T47D (cell line): ENCODE data around the gene C16orf86.

Experiments used
- DNase-seq, 2 experiments: peaks; one replicate each; pipeline versions ENCODE4 v3.0.0 to v3.0.0-alpha.2; 2011 to 2012; ENCODE audit warnings: low read depth in 1 of 2, low spot score in 1 of 2
- JUND ChIP-seq: IDR thresholded peaks from 2 replicates; pipeline ENCODE4 v1.6.1; 2012; ENCODE audit warnings: low read depth
- in situ Hi-C: cut with HindIII; loops from 2 replicates; pipeline ENCODE4 v1.10.0; 2016; ENCODE audit warnings: low sequenced_read_pairs, low pct_unique_long_range_greater_than_20kb

The C16orf86 gene

DNA sequence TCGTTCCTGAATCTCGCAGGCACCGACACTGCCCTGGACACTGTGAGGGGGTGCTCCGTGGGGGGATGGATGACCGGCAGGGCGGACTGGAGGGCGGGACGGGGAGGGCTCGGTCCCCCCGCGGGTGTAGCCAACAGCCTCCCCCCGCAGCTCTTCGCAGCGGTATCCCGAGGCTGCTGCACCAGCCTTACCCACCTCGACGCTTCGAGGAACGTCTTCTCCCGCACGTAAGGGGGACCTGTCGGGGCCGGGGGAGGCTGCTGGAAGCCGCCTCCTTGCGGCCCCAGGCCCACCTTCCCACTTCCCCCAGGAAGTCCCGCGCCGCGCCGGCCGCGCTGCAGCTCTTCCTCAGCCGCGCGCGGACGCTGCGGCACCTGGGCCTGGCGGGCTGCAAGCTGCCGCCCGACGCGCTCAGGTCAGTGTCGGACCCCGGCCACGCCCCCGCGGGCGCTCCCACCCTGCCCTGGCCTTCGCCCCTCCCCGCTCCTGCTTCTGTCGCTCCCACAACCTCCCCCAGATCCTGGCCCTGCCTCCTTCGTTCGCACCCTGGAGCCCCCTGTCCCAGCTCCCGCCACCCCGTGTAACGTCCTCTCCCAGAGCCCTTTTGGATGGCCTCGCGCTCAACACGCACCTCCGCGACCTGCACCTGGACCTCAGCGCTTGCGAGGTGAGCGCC, 18.4 kb upstream of the C16orf86 start:
- no peak for TF ChIP-seq JUND
- no peak for DNase-seq
- in situ Hi-C loops, result no loop called here

DNA sequence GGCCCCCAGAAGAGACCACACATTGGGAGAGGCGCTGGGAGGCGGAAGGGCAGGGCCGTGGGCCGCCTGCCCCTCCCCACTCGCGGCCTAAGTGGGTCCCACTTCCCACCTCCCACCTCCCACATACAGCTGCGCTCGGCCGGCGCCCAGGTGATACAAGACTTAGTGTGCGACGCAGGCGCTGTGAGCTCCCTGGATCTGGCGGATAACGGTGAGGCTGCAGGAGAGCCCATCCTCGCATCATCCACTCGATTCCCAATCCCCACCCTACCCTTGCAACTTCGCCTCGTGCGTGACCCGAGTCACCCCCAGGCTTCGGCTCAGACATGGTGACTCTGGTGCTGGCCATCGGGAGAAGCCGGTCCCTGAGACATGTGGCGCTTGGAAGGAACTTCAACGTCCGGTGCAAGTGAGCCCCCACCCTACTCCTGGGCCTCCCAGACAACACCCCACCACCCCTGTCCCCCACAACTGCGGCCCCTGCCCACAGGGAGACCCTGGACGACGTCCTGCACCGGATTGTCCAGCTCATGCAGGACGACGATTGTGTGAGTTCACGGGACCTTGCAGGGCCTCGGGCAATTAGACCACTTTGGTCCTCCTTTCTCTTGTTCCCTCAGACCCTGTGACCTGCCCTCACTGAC, 17.7 kb upstream of the C16orf86 start:
- in situ Hi-C loops, result no loop called here

DNA sequence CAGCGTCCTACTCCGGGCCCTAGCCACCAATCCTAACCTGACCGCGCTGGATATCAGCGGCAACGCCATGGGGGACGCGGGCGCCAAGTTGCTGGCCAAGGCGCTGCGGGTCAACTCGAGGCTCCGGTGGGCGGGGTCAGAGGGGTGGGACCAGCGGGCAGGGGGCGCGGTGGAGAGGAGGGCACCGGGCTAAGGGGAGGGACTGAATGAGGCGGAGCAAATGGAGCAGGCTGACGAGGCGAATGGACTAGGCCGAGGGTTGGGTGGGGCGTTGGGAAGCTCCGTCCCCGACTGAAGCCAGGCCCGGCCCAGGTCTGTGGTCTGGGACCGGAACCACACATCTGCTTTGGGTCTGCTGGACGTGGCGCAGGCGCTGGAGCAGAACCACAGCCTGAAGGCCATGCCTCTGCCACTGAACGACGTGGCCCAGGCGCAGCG, 17.1 kb upstream of the C16orf86 start:
- TF ChIP-seq JUND, result no peak
- DNase-seq, result no peak
- in situ Hi-C loops, result no loop called here

More for the DNA sequence above, 17.7 kb upstream of the C16orf86 start:
- TF ChIP-seq JUND, result no peak
- no peak for DNase-seq

DNA sequence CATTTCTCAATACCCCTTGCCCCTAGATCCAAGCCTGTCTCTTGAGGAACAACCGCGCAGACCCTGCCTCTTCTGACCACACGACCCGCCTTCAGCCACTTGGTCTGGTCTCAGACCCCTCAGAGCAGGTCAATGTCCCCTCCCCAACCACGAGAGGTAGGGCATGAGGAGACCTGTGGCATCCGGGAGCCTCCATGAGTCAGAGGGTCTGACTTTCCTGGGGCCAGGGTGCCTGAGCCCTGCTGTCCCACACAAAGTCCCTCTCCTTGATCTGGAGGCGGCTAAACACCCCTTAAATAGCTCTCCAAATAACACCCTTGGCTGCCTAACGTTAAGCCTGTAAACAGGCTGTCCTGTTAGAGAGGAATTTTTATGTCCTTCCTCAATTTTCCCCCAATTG, 16.6 kb upstream of the C16orf86 start:
- in situ Hi-C loops, result no loop called here
- TF ChIP-seq JUND, result no peak
- no peak for DNase-seq

GRCh38 chr16:67651039-67651438, 15.6 kb upstream of the C16orf86 start:
- in situ Hi-C loops, result no loop called here
- TF ChIP-seq JUND, result no peak
- DNase-seq, result no peak

- in situ Hi-C loops, result no loop called here
- DNase-seq, result no peak
- TF ChIP-seq JUND, result no peak
These were observed 14.8 kb upstream of the C16orf86 start for GRCh38 chr16:67651847-67652246.

DNA sequence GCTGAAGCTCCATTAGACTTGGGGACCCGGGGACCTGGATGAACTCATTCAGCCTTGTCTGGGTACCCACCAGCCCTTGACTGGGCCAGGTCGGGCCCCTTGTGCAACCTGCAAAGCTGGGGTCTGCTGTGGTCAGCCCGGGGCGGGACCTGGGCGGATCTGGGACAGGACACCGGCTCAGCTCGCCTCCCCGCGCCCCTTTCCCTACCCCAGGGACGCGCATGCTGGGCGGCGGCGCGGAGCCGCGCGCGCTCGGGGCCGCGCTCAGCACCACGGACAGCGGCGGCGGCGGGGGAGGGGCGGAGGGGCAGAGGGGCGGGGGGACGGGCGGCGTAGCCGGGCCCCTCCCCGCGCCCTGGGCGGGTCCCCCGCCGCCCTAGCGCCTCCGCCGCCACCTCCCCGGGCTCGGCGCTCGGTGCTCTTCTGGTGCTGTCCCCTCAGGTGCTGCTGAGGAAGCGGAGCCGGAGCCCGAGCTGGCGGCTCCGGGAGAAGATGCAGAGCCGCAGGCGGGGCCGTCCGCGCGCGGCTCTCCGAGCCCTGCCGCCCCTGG, 14.0 kb upstream of the C16orf86 start:
- peak; percentile 81 to 92 for DNase-seq
- in situ Hi-C loops, result no loop called here
- TF ChIP-seq JUND, result no peak

DNA sequence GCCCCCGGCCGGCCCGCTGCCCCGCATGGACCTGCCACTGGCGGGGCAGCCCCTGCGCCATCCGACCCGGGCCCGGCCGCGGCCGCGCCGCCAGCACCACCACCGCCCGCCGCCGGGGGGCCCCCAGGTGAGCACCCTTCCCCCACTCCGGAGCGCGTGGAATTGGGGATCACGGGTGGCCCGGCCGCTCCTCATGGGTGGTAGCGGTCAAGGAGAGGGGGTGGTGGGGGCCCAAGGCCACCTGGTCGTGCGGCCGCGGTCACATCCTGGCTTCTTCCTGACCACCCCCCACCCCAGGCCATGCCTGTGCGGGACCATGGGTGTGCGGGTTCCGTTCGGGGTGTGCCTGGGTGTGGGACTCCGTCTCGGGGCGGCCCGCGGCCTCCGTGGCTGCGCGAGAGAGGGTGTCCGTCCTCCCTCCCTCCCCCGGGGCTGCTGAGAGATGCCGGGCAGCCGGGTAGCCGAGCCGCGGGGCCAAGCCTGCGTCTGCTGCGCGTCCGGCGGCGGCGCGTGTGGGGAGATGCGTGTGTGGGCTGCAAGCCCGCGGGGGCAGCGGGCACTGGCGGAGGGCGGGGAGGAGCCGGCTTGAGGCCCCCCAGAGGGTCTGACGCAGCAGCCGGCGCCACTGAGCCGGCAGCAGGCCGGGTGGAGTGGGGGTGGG, 13.4 kb upstream of the C16orf86 start:
- no peak for DNase-seq
- in situ Hi-C loops, result no loop called here
- no peak for TF ChIP-seq JUND

DNA sequence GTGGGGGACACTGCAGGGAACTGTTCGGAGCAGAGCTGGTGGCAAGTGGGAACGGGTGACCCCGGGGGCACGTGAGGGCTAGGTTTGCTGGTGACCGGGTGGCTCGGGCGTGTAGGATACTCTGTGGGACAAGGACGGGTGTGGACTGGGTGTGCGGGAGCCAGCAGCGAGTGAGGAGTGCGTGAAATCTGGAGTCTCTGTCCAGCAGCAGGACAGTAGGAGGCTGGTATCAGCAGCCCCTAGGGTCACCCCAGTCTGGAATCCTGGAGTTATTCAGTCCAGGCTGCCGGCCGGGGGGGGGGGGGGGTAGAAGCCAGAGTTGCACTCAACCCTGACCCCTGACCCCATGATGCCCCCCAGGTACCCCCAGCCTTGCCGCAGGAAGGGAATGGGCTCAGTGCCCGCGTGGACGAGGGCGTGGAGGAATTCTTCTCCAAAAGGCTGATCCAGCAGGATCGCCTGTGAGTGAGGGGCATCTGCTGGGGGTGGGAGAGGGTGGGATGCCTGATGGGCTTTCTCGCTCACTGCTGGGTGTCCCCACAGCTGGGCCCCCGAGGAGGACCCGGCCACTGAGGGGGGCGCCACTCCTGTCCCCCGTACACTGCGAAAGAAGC, 12.7 kb upstream of the C16orf86 start:
- in situ Hi-C loops, result no loop called here
- no peak for TF ChIP-seq JUND
- DNase-seq, result no peak

DNA sequence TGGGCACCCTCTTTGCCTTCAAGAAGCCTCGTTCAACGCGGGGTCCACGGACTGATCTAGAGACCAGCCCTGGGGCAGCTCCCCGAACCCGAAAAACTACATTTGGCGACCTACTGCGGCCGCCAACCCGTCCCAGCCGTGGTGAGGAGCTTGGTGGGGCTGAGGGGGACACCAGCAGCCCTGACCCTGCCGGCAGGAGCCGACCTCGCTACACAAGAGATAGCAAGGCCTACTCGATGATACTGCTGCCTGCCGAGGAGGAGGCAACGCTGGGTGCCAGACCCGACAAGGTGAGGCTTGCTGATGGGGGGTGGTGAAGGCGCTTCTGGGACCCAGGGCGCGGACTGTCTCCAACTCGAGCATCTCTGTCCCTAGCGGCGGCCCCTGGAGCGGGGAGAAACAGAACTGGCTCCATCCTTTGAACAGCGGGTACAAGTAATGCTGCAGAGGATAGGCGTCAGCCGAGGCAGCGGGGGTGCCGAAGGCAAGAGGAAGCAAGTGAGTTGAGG, 12.2 kb upstream of the C16orf86 start:
- DNase-seq, result no peak
- in situ Hi-C loops, result no loop called here
- TF ChIP-seq JUND, result no peak

- TF ChIP-seq JUND, result no peak
- in situ Hi-C loops, result no loop called here
- no peak for DNase-seq
These were observed 11.3 kb upstream of the C16orf86 start for GRCh38 chr16:67655363-67655762.

GRCh38 chr16:67656344-67657016, 10.1 kb upstream of the C16orf86 start:
- DNase-seq, result no peak
- no peak for TF ChIP-seq JUND
- in situ Hi-C loops, result no loop called here
